ENCODE results near the gene YTHDC1.

YTHDC1 gene

DNA sequence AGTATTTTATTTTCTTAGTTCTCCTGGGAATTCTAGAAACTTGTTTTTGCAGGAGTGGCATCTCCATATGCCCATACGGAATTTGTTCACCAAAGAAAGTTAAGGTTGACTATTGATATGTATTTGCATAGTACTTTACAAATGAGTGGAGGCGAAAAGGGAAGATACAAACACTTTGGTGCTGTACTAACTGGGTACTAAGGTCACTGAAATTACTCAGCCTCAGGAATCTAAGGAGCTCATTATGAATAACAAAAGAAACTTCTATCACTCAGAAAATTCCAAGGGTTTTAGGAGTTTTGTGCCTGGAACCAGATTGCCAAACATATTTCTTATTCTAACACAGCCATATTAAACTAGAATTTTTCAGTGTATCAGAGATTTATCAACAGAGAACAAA, 77.0 kb downstream of the YTHDC1 start:
- Histone ChIP-seq H3K36me3 (ENCODE audit: insufficient read depth) (no peaks in the 10 kb centered on the region), H3K9ac (no peak overlapping the region), H3K4me1 (ENCODE audit: low read depth, poor library complexity, severe bottlenecking) (no peaks in the 10 kb centered on the region), H3K4me2 (no peak overlapping the region), H3K27me3 (ENCODE audit: insufficient read depth, low read depth) (no peaks in the 10 kb centered on the region), H2AFZ (ENCODE audit: low read depth) (no peak overlapping the region), H4K20me1 (ENCODE audit: insufficient read depth) (no peaks in the 10 kb centered on the region), H3K4me3 (IDR thresholded peaks at IDR 0.05; ENCODE audit: insufficient read depth, low read depth, low read length) (no peak overlapping the region), H3K79me2 (ENCODE audit: insufficient read depth, low read depth) (no peaks in the 10 kb centered on the region), H3K27ac (no peak overlapping the region)
- TF ChIP-seq, protein P1, sequence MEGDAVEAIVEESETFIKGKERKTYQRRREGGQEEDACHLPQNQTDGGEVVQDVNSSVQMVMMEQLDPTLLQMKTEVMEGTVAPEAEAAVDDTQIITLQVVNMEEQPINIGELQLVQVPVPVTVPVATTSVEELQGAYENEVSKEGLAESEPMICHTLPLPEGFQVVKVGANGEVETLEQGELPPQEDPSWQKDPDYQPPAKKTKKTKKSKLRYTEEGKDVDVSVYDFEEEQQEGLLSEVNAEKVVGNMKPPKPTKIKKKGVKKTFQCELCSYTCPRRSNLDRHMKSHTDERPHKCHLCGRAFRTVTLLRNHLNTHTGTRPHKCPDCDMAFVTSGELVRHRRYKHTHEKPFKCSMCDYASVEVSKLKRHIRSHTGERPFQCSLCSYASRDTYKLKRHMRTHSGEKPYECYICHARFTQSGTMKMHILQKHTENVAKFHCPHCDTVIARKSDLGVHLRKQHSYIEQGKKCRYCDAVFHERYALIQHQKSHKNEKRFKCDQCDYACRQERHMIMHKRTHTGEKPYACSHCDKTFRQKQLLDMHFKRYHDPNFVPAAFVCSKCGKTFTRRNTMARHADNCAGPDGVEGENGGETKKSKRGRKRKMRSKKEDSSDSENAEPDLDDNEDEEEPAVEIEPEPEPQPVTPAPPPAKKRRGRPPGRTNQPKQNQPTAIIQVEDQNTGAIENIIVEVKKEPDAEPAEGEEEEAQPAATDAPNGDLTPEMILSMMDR (conservative IDR thresholded peaks at IDR 0.05; ENCODE audit: low read depth, low read length) = no peak

DNA sequence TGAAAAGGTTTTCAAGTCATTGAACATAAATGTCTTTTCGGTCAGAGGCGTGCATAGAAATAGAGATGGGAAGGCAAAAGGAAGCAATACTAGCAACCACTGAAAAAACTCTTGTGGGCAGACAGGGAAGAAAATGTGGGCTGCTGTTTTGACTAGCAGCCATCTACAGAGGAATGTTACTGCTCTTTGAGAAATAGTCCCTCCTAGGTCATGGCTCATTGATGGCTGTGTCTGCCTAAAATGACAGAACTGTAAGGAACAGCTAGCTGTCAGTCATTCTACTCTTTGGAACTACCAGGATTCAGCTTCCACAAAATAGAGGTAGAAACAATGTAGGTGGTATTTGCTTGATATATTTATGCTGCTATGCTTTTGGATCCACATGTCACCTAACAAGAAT, 77.5 kb downstream of the YTHDC1 start:
- H2AFZ ChIP-seq (ENCODE audit: low read depth) = no peak overlapping the region
- no peaks in the 10 kb centered on the region for H3K79me2 ChIP-seq (ENCODE audit: insufficient read depth, low read depth)
- TF ChIP-seq, protein P1 (conservative IDR thresholded peaks at IDR 0.05; ENCODE audit: low read depth, low read length) = no peak
- H3K4me3 ChIP-seq (IDR thresholded peaks at IDR 0.05; ENCODE audit: insufficient read depth, low read depth, low read length) = no peak overlapping the region
- H3K36me3 ChIP-seq (ENCODE audit: insufficient read depth) = no peaks in the 10 kb centered on the region
- no peak overlapping the region for H3K4me2 ChIP-seq
- H4K20me1 ChIP-seq (ENCODE audit: insufficient read depth) = no peaks in the 10 kb centered on the region
- H3K27me3 ChIP-seq (ENCODE audit: insufficient read depth, low read depth) = no peaks in the 10 kb centered on the region
- no peak overlapping the region for H3K9ac ChIP-seq
- H3K27ac ChIP-seq = no peak overlapping the region
- H3K4me1 ChIP-seq (ENCODE audit: low read depth, poor library complexity, severe bottlenecking) = no peaks in the 10 kb centered on the region

DNA sequence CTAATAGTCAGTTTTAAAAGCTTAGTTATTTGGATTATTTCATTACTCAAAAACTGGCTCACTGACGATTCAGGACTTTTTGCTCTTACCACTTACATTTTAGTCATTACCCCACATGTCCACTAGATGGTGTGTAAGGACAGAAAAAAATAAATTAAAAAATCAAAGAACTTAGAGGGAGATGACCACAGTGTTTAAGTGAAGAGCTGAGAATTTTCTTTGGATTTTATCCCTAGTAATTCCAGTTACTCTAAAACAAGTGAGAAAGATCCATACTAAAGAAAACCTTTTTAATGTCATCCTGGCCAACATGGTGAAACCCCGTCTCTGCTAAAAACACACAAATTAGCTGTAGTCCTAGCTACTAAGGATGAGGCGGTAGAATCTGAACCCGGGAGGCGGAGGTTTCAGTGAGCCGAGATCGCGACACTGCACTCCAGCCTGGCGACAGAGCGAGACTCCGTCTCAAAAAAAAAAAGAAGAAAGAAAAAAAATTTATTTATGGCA, 78.0 kb downstream of the YTHDC1 start:
- TF ChIP-seq, protein P1 (conservative IDR thresholded peaks at IDR 0.05; ENCODE audit: low read depth, low read length) = peak; percentile 85
- H3K4me2 ChIP-seq = no peak overlapping the region
- no peak overlapping the region for H3K4me3 ChIP-seq (IDR thresholded peaks at IDR 0.05; ENCODE audit: insufficient read depth, low read depth, low read length)
- H3K27me3 ChIP-seq (ENCODE audit: insufficient read depth, low read depth) = no peaks in the 10 kb centered on the region
- no peak overlapping the region for H2AFZ ChIP-seq (ENCODE audit: low read depth)
- H3K4me1 ChIP-seq (ENCODE audit: low read depth, poor library complexity, severe bottlenecking) = no peaks in the 10 kb centered on the region
- H3K36me3 ChIP-seq (ENCODE audit: insufficient read depth) = no peaks in the 10 kb centered on the region
- no peaks in the 10 kb centered on the region for H3K79me2 ChIP-seq (ENCODE audit: insufficient read depth, low read depth)
- H3K27ac ChIP-seq = no peak overlapping the region
- H3K9ac ChIP-seq = no peak overlapping the region
- H4K20me1 ChIP-seq (ENCODE audit: insufficient read depth) = no peaks in the 10 kb centered on the region

DNA sequence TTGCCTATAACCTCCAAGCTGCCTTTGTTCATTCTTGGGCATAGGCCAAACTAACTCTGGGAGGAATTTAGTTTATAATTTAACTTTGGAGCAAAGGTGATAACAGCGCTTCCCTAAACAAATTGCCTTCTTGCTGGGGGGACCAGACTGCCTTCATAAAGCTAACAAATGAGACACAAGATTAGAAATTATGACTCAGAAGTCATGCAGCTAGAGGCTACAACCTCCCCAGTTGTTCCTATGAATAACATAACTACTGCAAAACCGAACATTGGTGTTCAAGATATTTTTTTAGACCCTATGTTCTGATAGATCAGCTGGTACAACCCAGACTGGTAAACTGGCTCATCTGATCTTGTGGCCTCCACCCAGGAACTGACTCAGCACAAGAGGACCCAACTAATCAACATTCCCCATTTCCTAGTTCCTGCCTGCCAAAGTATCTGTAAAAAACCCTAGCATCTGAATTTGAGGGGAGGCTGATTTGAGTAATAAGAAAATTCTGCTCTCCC, 82.4 kb downstream of the YTHDC1 start:
- no peak overlapping the region for H3K9ac ChIP-seq
- H2AFZ ChIP-seq (ENCODE audit: low read depth) = no peak overlapping the region
- no peaks in the 10 kb centered on the region for H3K4me1 ChIP-seq (ENCODE audit: low read depth, poor library complexity, severe bottlenecking)
- no peaks in the 10 kb centered on the region for H3K36me3 ChIP-seq (ENCODE audit: insufficient read depth)
- no peak overlapping the region for H3K27ac ChIP-seq
- H3K4me3 ChIP-seq (IDR thresholded peaks at IDR 0.05; ENCODE audit: insufficient read depth, low read depth, low read length) = no peak overlapping the region
- H3K79me2 ChIP-seq (ENCODE audit: insufficient read depth, low read depth) = no peaks in the 10 kb centered on the region
- no peaks in the 10 kb centered on the region for H4K20me1 ChIP-seq (ENCODE audit: insufficient read depth)
- H3K4me2 ChIP-seq = no peak overlapping the region
- TF ChIP-seq, protein P1 (conservative IDR thresholded peaks at IDR 0.05; ENCODE audit: low read depth, low read length) = no peak
- no peaks in the 10 kb centered on the region for H3K27me3 ChIP-seq (ENCODE audit: insufficient read depth, low read depth)

Data from KMS-11 (cell line).